Endothelial cell (in vitro differentiated cells): Measurements from ENCODE around the gene GRHPR. TPM values are rescaled to one million over a fixed set of nuclear protein-coding genes. Genes with fewer than 3 reads are reported as not detected.
"Not testable (repeated sequence)": the region's sequence is repeated elsewhere in the genome, so short reads cannot be mapped to it uniquely, and the experiment has no call there.

ENCODE experiments used
- DNase-seq: peaks from one replicate; pipeline ENCODE4 v3.0.0; 2021; ENCODE audit warnings: low spot score
- H3K27ac Mint-ChIP-seq: one replicate; pipeline ENCODE4 v1.8.0; 2021; ENCODE audit warnings: mixed read lengths, inconsistent platforms; ENCODE audit not compliant: unreplicated experiment
- H3K27me3 Mint-ChIP-seq: one replicate; pipeline ENCODE4 v1.8.0; 2021; ENCODE audit warnings: mild to moderate bottlenecking, moderate library complexity, mixed read lengths, inconsistent platforms; ENCODE audit not compliant: unreplicated experiment
- H3K36me3 Mint-ChIP-seq: one replicate; pipeline ENCODE4 v1.8.0; 2021; ENCODE audit warnings: mild to moderate bottlenecking, low read depth, mixed read lengths, inconsistent platforms; ENCODE audit not compliant: unreplicated experiment
- H3K4me1 Mint-ChIP-seq: one replicate; pipeline ENCODE4 v1.8.0; 2021; ENCODE audit warnings: mild to moderate bottlenecking, mixed read lengths, inconsistent platforms; ENCODE audit not compliant: unreplicated experiment
- H3K4me3 Mint-ChIP-seq: one replicate; pipeline ENCODE4 v1.8.0; 2021; ENCODE audit warnings: mild to moderate bottlenecking, mixed read lengths, inconsistent platforms; ENCODE audit not compliant: unreplicated experiment
- H3K9me3 Mint-ChIP-seq: one replicate; pipeline ENCODE4 v1.8.0; 2021; ENCODE audit warnings: mixed read lengths, inconsistent platforms; ENCODE audit not compliant: unreplicated experiment
- total RNA-seq: library from RNA; stranded (reverse); fragmentation: NEBNext Ultra II Directional; extraction: Animal tissue kit (Norgen Biotek cat#: 25700); gene quantifications from one replicate; pipeline ENCODE4 v1.2.1, GENCODE V29; 2021; ENCODE audit not compliant: unreplicated experiment
- TF ChIP-seq, protein P1 (sequence below): fragments of 200-600 bp; sonication (generic); IDR thresholded peaks from one replicate; pipeline ENCODE4 v1.5.0; 2021; ENCODE audit warnings: antibody characterized with exemption; ENCODE audit not compliant: unreplicated experiment

Gene GRHPR
- total RNA-seq, 1 donor from 2014 or later: 81.5 TPM

DNA sequence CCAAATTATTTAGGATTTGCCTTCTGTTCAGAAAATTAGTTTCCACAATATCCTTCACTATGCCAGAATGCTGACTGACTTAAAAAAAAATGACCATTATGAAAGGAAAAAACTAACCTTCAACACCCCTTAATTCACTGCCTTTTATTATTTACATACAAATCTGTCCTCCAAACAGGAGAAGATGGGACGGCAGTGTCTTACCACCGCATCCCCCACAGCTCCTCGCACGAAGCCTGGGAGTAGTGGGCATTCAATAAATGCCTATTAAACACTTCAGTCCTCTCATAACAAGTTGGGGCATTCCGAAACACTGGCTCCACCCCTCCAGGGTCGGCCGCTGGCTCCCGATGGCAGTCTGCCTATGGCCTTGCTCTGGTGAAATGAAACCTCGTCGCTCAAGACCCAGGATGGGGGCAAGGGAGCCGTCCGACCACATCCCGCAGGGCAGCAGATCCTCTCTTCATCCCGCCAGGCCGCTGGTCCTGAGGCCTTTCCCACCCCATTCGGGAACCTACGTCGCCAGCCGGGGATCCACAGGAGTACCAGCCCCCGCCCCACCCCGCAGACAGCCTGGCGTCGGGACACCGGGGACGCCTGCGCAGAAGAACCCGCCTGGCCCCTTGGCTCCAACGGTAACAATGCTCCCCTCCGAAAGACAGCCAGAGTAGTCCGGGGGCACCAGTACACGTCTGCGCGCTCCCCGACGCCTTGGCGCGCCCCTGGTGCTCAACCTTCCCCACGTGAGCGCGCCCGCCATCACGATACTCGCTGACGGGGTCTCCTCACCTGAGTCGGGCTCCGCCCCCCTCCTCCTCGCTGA, 42.1 kb downstream of the GRHPR start:
- Mint-ChIP-seq H3K9me3 (no peaks in the 10 kb centered on the region), H3K27me3 (peaks cover 12% of the 10 kb centered on the region)

DNA sequence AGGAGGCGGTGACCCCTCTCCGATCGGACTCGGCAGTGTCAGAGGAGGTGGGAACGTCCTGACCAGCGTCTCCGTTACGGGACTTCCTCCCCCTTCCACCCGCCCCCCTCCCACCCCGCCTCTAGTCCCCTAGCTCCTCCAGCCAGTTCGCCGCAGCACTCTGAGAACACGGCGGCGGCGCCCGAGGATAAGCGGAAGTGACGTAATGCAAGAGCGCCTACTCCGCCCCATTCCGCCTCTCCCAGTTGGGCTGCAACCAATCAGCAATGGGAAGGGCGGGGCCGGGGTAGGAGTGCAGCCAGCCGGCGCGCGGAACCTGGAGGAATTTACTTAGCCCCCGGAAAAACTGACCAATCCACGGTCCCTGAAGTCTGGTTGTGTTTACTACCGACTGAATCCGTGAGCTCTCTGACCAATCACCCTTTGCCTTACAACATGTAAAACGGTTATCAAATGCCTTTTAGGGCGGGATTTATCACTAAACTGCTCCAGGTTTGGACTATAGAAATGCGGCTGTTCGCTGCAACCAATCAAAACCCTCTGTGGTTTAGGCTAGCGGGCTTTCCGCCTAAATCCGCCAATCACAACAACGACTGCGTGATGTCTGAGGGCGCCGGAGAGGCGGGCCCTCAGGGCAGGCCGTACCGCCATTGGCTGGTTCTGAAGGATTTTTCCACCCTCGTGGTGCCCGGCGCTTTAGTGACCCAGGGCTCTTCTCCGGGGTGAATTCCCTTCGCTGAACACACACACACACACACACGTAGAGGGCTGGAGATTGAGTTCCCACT, 42.9 kb downstream of the GRHPR start, which contains the start of gene ZBTB5:
TSS of gene ZBTB5 (minus strand) at position 202 of the 788 bp plus-strand sequence. CDS start 22,899 bp downstream, outside the sequence.
- Mint-ChIP-seq H3K4me3 (peak within 1 kb of the TSS; percentile 98), H3K27me3 (peaks cover 12% of the 10 kb centered on the region)

More for the DNA sequence above, 42.1 kb downstream of the GRHPR start:
- DNase-seq: no peak
- H3K27ac Mint-ChIP-seq: peak overlapping the region; percentile 95
- peaks cover 23% of the 10 kb centered on the region for H3K4me1 Mint-ChIP-seq
- TF ChIP-seq, protein P1, sequence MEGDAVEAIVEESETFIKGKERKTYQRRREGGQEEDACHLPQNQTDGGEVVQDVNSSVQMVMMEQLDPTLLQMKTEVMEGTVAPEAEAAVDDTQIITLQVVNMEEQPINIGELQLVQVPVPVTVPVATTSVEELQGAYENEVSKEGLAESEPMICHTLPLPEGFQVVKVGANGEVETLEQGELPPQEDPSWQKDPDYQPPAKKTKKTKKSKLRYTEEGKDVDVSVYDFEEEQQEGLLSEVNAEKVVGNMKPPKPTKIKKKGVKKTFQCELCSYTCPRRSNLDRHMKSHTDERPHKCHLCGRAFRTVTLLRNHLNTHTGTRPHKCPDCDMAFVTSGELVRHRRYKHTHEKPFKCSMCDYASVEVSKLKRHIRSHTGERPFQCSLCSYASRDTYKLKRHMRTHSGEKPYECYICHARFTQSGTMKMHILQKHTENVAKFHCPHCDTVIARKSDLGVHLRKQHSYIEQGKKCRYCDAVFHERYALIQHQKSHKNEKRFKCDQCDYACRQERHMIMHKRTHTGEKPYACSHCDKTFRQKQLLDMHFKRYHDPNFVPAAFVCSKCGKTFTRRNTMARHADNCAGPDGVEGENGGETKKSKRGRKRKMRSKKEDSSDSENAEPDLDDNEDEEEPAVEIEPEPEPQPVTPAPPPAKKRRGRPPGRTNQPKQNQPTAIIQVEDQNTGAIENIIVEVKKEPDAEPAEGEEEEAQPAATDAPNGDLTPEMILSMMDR: no peak
- no peaks in the 10 kb centered on the region for H3K36me3 Mint-ChIP-seq
- H3K4me3 Mint-ChIP-seq: peak overlapping the region; percentile 98

DNA sequence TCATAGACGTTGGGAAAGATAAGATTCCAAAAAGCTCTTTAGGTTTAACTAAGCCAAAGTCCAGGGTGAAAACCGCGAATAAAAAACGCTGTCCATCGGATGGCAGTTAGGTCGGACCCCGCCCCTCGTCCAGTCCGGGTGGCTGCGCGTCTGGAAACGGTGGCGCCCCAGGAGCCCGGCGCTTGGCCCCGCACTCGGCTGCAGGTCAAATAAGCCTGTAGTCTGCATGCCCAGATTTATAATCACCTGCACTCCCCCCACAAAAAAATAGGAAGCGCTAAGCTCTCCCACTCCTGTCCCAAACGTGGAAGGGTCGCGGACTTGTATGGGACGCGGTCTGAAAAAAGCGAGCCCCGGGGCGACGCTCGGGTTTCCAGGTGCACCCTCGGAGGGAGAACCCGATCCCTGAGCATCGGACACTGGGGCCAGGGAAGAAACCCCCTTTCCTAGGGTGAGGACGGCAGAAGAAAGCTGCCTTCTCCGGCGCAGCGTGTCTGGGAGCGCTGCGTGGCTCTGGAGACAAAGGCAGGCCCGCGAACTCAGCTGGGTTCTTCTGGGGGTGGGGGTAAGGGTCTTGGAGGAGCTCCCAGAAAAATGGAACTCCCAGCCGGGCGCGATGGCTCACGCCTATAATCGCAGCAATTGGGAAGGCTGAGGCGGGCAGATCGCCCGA, 43.7 kb downstream of the GRHPR start:
- Mint-ChIP-seq H3K27ac (peak overlapping the region; percentile 97), H3K36me3 (no peaks in the 10 kb centered on the region), H3K4me1 (peaks cover 23% of the 10 kb centered on the region), H3K4me3 (peak overlapping the region; percentile 98), H3K27me3 (peaks cover 12% of the 10 kb centered on the region), H3K9me3 (no peaks in the 10 kb centered on the region)
- TF ChIP-seq, protein P1: no peak
- peak; percentile 71 for DNase-seq

More for the DNA sequence above, 42.9 kb downstream of the GRHPR start, which contains the start of gene ZBTB5:
- Mint-ChIP-seq H3K4me1 (peaks cover 23% of the 10 kb centered on the region), H3K27ac (peak within 1 kb of the TSS; percentile 97), H3K9me3 (no peaks in the 10 kb centered on the region), H3K36me3 (no peaks in the 10 kb centered on the region)
- DNase-seq: peak; percentile 97
- TF ChIP-seq, protein P1: no peak

DNA sequence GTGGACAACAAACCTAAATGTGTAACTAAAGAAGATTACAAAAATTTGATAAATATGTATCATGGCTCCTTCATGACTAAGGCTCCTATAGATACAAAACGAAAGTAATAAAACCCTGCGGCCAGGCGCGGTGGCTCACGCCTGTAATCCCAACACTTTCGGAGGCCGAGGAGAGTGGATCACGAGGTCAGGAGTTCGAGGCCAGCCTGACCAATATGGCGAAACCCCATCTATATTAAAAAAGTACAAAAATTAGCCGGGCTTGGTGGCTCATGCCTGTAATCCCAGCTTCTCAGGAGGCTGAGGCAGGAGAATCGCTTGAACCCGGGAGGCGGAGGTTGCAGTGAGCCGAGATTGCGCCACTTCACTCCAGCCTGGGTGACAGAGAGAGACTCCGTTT, 45.0 kb downstream of the GRHPR start:
- not testable (repeated sequence) for DNase-seq

DNA sequence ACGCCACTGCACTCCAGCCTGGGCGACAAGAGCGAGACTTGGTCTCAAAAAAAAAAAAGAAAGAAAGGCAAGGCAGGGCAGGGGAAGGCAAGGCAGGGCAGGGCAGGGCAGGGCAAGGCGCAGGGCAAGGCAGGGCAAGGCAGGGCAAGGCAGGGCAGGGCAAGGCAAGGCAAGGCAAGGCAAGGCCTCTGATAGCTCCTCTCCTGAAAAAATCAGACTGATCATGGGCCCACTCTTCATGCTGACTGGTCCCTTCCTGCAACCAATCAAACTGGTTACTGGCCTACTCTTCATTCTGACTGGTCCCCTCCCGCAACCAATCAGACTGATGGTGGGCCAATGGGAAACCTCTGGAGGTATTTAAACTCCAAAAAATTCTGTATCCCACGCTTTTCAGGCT, 46.1 kb downstream of the GRHPR start:
- peaks cover 18% of the 10 kb centered on the region for H3K4me1 Mint-ChIP-seq
- H3K9me3 Mint-ChIP-seq: no peaks in the 10 kb centered on the region
- TF ChIP-seq, protein P1: no peak
- H3K36me3 Mint-ChIP-seq: peaks cover 2% of the 10 kb centered on the region
- H3K27me3 Mint-ChIP-seq: peaks cover 10% of the 10 kb centered on the region
- no peak for DNase-seq
- H3K4me3 Mint-ChIP-seq: no peak overlapping the region
- H3K27ac Mint-ChIP-seq: no peak overlapping the region

More for the DNA sequence above, 45.0 kb downstream of the GRHPR start:
- H3K4me3 Mint-ChIP-seq, H3K27me3 Mint-ChIP-seq, H3K36me3 Mint-ChIP-seq, H3K9me3 Mint-ChIP-seq, H3K27ac Mint-ChIP-seq: not testable (repeated sequence)
- peaks cover 27% of the 10 kb centered on the region for H3K4me1 Mint-ChIP-seq
